Trophoblast cell (in vitro differentiated cells and primary cell): ENCODE data around the gene GNAI2.
A peak's percentile ranks its signal among the peaks of the same experiment; 100 is the strongest.

ENCODE experiments used
- DNase-seq, 2 donors: peaks; one replicate each; pipeline ENCODE4 v3.0.0-alpha.2; 2016
- H2AFZ ChIP-seq: 2 replicates; pipeline ENCODE4 v1.6.1; 2013; ENCODE audit warnings: low read length, moderate library complexity, mild to moderate bottlenecking; ENCODE audit not compliant: insufficient read depth, poor library complexity
- H2AK5ac ChIP-seq: 2 replicates; pipeline ENCODE4 v1.6.1; 2013; ENCODE audit warnings: mild to moderate bottlenecking, low read length
- H2BK120ac ChIP-seq: 2 replicates; pipeline ENCODE4 v1.6.1; 2013; ENCODE audit warnings: low read length, mild to moderate bottlenecking, moderate library complexity; ENCODE audit not compliant: insufficient read depth, poor library complexity
- H2BK12ac ChIP-seq: 2 replicates; pipeline ENCODE4 v1.6.1; 2013; ENCODE audit warnings: mild to moderate bottlenecking, low read length, moderate library complexity
- H2BK5ac ChIP-seq: 2 replicates; pipeline ENCODE4 v1.6.1; 2013; ENCODE audit warnings: low read length, low read depth, moderate library complexity, mild to moderate bottlenecking; ENCODE audit not compliant: poor library complexity
- H3K14ac ChIP-seq: 2 replicates; pipeline ENCODE4 v1.6.1; 2013; ENCODE audit warnings: mild to moderate bottlenecking, low read length
- H3K18ac ChIP-seq: 2 replicates; pipeline ENCODE4 v1.6.1; 2013; ENCODE audit warnings: mild to moderate bottlenecking, low read length
- H3K23ac ChIP-seq: 2 replicates; pipeline ENCODE4 v1.6.1; 2013; ENCODE audit warnings: low read length
- H3K27ac ChIP-seq: 2 replicates; pipeline ENCODE4 v1.5.1; 2013; ENCODE audit warnings: low read depth, mild to moderate bottlenecking, inconsistent platforms, low read length, moderate library complexity
- H3K27me3 ChIP-seq: 2 replicates; pipeline ENCODE4 v1.6.1; 2013; ENCODE audit warnings: inconsistent platforms, mild to moderate bottlenecking, low read length, moderate library complexity; ENCODE audit not compliant: insufficient read depth
- H3K36me3 ChIP-seq, 2 experiments: 1 replicate in 1 of 2; 2 replicates in 1 of 2; pipeline ENCODE4 v1.6.1; 2013; ENCODE audit warnings: low read length in 2 of 2, mild to moderate bottlenecking in 2 of 2, moderate library complexity in 1 of 2; ENCODE audit not compliant: insufficient read depth in 2 of 2, control insufficient read depth in 1 of 2
- H3K4ac ChIP-seq: 2 replicates; pipeline ENCODE4 v1.6.1; 2013; ENCODE audit warnings: low read depth, mild to moderate bottlenecking, low read length, moderate library complexity
- H3K4me1 ChIP-seq, 2 experiments: 1 replicate in 1 of 2; 2 replicates in 1 of 2; pipeline ENCODE4 v1.6.1; 2013; ENCODE audit warnings: low read length in 2 of 2, mild to moderate bottlenecking in 2 of 2, moderate library complexity in 1 of 2; ENCODE audit not compliant: insufficient read depth in 2 of 2, control insufficient read depth in 1 of 2
- H3K4me2 ChIP-seq: 2 replicates; pipeline ENCODE4 v1.6.1; 2013; ENCODE audit warnings: inconsistent platforms, mild to moderate bottlenecking, low read length, moderate library complexity
- H3K4me3 ChIP-seq: 2 replicates; pipeline ENCODE4 v1.5.1; 2013; ENCODE audit warnings: mild to moderate bottlenecking, low read depth, low read length, inconsistent platforms
- H3K79me1 ChIP-seq: one replicate; pipeline ENCODE4 v1.6.1; 2013; ENCODE audit warnings: low read length
- H3K79me2 ChIP-seq: 2 replicates; pipeline ENCODE4 v1.6.1; 2013; ENCODE audit warnings: low read length, mild to moderate bottlenecking; ENCODE audit not compliant: control insufficient read depth, insufficient read depth, poor library complexity
- H3K9ac ChIP-seq: 2 replicates; pipeline ENCODE4 v1.6.1; 2013; ENCODE audit warnings: mild to moderate bottlenecking, low read length
- H3K9me3 ChIP-seq: 2 replicates; pipeline ENCODE4 v1.6.1; 2013; ENCODE audit warnings: low read depth, mild to moderate bottlenecking, control low read depth, inconsistent platforms, low read length; ENCODE audit not compliant: insufficient read depth
- H4K12ac ChIP-seq: 2 replicates; pipeline ENCODE4 v1.6.1; 2013; ENCODE audit warnings: low read depth, mild to moderate bottlenecking, low read length, moderate library complexity
- H4K8ac ChIP-seq: 2 replicates; pipeline ENCODE4 v1.6.1; 2013; ENCODE audit warnings: low read depth, mild to moderate bottlenecking, low read length, moderate library complexity
- H4K91ac ChIP-seq: one replicate; pipeline ENCODE4 v1.6.1; 2013; ENCODE audit warnings: low read depth, mild to moderate bottlenecking, low read length, moderate library complexity
- WGBS: extraction: QIAGEN DNeasy Blood & Tissue Kit; methylation state at CpG from one replicate; pipeline ENCODE4 v1.1.7; 2013; ENCODE audit warnings: missing lambda C conversion rate; ENCODE audit not compliant: insufficient read length, insufficient coverage; ENCODE audit errors: extremely low coverage; 5-methylcytosine and 5-hydroxymethylcytosine counted together

GNAI2 gene

GRCh38 chr3:50196253-50196801 is 39.7 kb upstream of the GNAI2 start:
- H3K18ac ChIP-seq = no peak overlapping the region
- no peak overlapping the region for H3K23ac ChIP-seq
- H3K4ac ChIP-seq = no peak overlapping the region
- H2AFZ ChIP-seq = no peak overlapping the region
- WGBS = no CpG with 5 or more reads among the region's 6 CpGs
- no peak for DNase-seq
- no peak overlapping the region for H3K4me3 ChIP-seq
- H4K8ac ChIP-seq = no peak overlapping the region
- H3K9ac ChIP-seq = no peak overlapping the region
- peaks cover 0 to 4% of the 10 kb centered on the region in 2 experiments for H3K4me1 ChIP-seq
- no peak overlapping the region for H2BK12ac ChIP-seq
- no peaks in the 10 kb centered on the region for H3K79me2 ChIP-seq
- no peaks in the 10 kb centered on the region for H3K9me3 ChIP-seq
- no peak overlapping the region for H4K12ac ChIP-seq
- no peak overlapping the region for H2AK5ac ChIP-seq
- no peak overlapping the region for H4K91ac ChIP-seq
- no peak overlapping the region for H3K4me2 ChIP-seq
- no peaks in the 10 kb centered on the region for H3K36me3 ChIP-seq
- H3K14ac ChIP-seq = no peak overlapping the region
- H2BK120ac ChIP-seq = no peak overlapping the region
- no peaks in the 10 kb centered on the region for H3K79me1 ChIP-seq
- H3K27me3 ChIP-seq = no peaks in the 10 kb centered on the region
- H2BK5ac ChIP-seq = no peak overlapping the region
- no peak overlapping the region for H3K27ac ChIP-seq

- H2BK5ac ChIP-seq = no peak overlapping the region
- no peak overlapping the region for H3K14ac ChIP-seq
- H3K4me1 ChIP-seq = peaks cover 9 to 14% of the 10 kb centered on the region in 2 experiments
- no peak overlapping the region for H2BK120ac ChIP-seq
- no peak overlapping the region for H3K27ac ChIP-seq
- no peak overlapping the region for H3K23ac ChIP-seq
- no peak for DNase-seq
- H3K18ac ChIP-seq = no peak overlapping the region
- H2BK12ac ChIP-seq = no peak overlapping the region
- no peak overlapping the region for H4K8ac ChIP-seq
- WGBS = no CpG with 5 or more reads among the region's 10 CpGs
- no peak overlapping the region for H3K4ac ChIP-seq
- no peaks in the 10 kb centered on the region for H3K36me3 ChIP-seq
- no peak overlapping the region for H3K4me3 ChIP-seq
- H2AK5ac ChIP-seq = no peak overlapping the region
- H3K79me2 ChIP-seq = peaks cover 2% of the 10 kb centered on the region
- no peak overlapping the region for H3K9ac ChIP-seq
- H3K4me2 ChIP-seq = no peak overlapping the region
- no peak overlapping the region for H4K12ac ChIP-seq
- H2AFZ ChIP-seq = no peak overlapping the region
- H3K79me1 ChIP-seq = no peaks in the 10 kb centered on the region
- peak overlapping the region; percentile 33 for H4K91ac ChIP-seq
- peaks cover 20% of the 10 kb centered on the region for H3K27me3 ChIP-seq
- H3K9me3 ChIP-seq = peaks cover 3% of the 10 kb centered on the region
Observed at GRCh38 chr3:50201573-50202315, 34.3 kb upstream of the GNAI2 start.

- Histone ChIP-seq H4K91ac (peak overlapping the region; percentile 25), H3K4me3 (no peak overlapping the region), H2BK12ac (no peak overlapping the region), H3K9ac (no peak overlapping the region), H3K18ac (no peak overlapping the region), H2BK120ac (no peak overlapping the region), H4K8ac (no peak overlapping the region), H2BK5ac (no peak overlapping the region), H3K4me2 (no peak overlapping the region), H4K12ac (no peak overlapping the region), H3K27ac (no peak overlapping the region), H3K14ac (no peak overlapping the region), H3K9me3 (peaks cover 3% of the 10 kb centered on the region), H3K23ac (no peak overlapping the region), H3K79me1 (no peaks in the 10 kb centered on the region), H3K27me3 (peaks cover 22% of the 10 kb centered on the region), H3K36me3 (no peaks in the 10 kb centered on the region), H3K79me2 (peaks cover 2% of the 10 kb centered on the region), H2AK5ac (peak overlapping the region; percentile 13), H3K4me1 (peaks cover 9 to 14% of the 10 kb centered on the region in 2 experiments), H2AFZ (no peak overlapping the region), H3K4ac (no peak overlapping the region)
- no peak for DNase-seq
- WGBS = no CpG with 5 or more reads among the region's 16 CpGs
Observed at GRCh38 chr3:50202353-50203112, 33.5 kb upstream of the GNAI2 start.

- DNase-seq = no peak
- peaks cover 2% of the 10 kb centered on the region for H3K79me2 ChIP-seq
- H3K27ac ChIP-seq = no peak overlapping the region
- no peak overlapping the region for H3K18ac ChIP-seq
- no peak overlapping the region for H3K4me3 ChIP-seq
- no peak overlapping the region for H3K4me2 ChIP-seq
- peak overlapping the region; percentile 1 for H2BK120ac ChIP-seq
- peaks cover 3% of the 10 kb centered on the region for H3K9me3 ChIP-seq
- no CpG with 5 or more reads among the region's 9 CpGs for WGBS
- no peak overlapping the region for H2BK5ac ChIP-seq
- no peak overlapping the region for H4K8ac ChIP-seq
- H2AK5ac ChIP-seq = no peak overlapping the region
- H3K79me1 ChIP-seq = no peaks in the 10 kb centered on the region
- H3K27me3 ChIP-seq = peaks cover 22% of the 10 kb centered on the region
- H3K9ac ChIP-seq = no peak overlapping the region
- no peaks in the 10 kb centered on the region for H3K36me3 ChIP-seq
- H2BK12ac ChIP-seq = peak overlapping the region; percentile 7
- peak overlapping the region; percentile 25 for H4K91ac ChIP-seq
- H3K23ac ChIP-seq = no peak overlapping the region
- no peak overlapping the region for H3K4ac ChIP-seq
- H3K14ac ChIP-seq = peak overlapping the region; percentile 26
- H2AFZ ChIP-seq = no peak overlapping the region
- H4K12ac ChIP-seq = no peak overlapping the region
- H3K4me1 ChIP-seq = peaks cover 9 to 14% of the 10 kb centered on the region in 2 experiments
Observed at GRCh38 chr3:50203113-50203808, 32.7 kb upstream of the GNAI2 start.
